ENCODE data around the gene CDH11.

GRCh38 chr16:64933885-64934284 is 188.0 kb downstream of the CDH11 start:
- TF ChIP-seq POLR2AphosphoS5 (IDR thresholded peaks at IDR 0.05) (no peak), CTCF (IDR thresholded peaks at IDR 0.05) (no peak)

All from stomach (tissue), 4 donors.